GM20000 (cell line): ENCODE data around the gene ST6GALNAC4.
"Not testable (repeated sequence)": the region's sequence is repeated elsewhere in the genome, so short reads cannot be mapped to it uniquely, and the experiment has no call there.

Experiments
- DNase-seq: peaks from one replicate; pipeline ENCODE4 v3.0.0; 2012; ENCODE audit warnings: low spot score
- CTCF ChIP-seq: IDR thresholded peaks from 2 replicates; pipeline ENCODE4 v1.5.1; 2012; ENCODE audit warnings: mild to moderate bottlenecking, control low read depth; ENCODE audit errors: extremely low read depth, missing control alignments

ST6GALNAC4 gene

GRCh38 chr9:127883959-127884358, 32.9 kb downstream of the ST6GALNAC4 start:
- DNase-seq, result no peak
- TF ChIP-seq CTCF, result no peak

GRCh38 chr9:127881715-127882114, 35.1 kb downstream of the ST6GALNAC4 start:
- DNase-seq, result not testable (repeated sequence)

GRCh38 chr9:127880143-127880542, 36.7 kb downstream of the ST6GALNAC4 start:
- DNase-seq, result no peak
- no peak for TF ChIP-seq CTCF

GRCh38 chr9:127878652-127879390, 38.0 kb downstream of the ST6GALNAC4 start:
- no peak for DNase-seq
- TF ChIP-seq CTCF, result no peak

- DNase-seq, result no peak
- TF ChIP-seq CTCF, result no peak
Measured at GRCh38 chr9:127878001-127878651, 38.7 kb downstream of the ST6GALNAC4 start.

- no peak for DNase-seq
- no peak for TF ChIP-seq CTCF
Measured at GRCh38 chr9:127877566-127877998, 39.3 kb downstream of the ST6GALNAC4 start, which contains the start of gene AK1. Gene AK1, minus strand, starts transcription at chr9:127877675. Its CDS starts 3,058 bp downstream, at chr9:127874617.

- TF ChIP-seq CTCF, result no peak
- DNase-seq, result no peak
Measured at GRCh38 chr9:127876764-127877562, 39.9 kb downstream of the ST6GALNAC4 start.
